Measurements from ENCODE around the gene PTDSS2.
"Not testable (repeated sequence)": the region's sequence is repeated elsewhere in the genome, so short reads cannot be mapped to it uniquely, and the experiment has no call there.

Gene PTDSS2

GRCh38 chr11:433641-434040 is 16.4 kb upstream of the PTDSS2 start:
- DNase-seq (ENCODE audit: extremely low read depth, insufficient read length): no peak
- no peaks in the 10 kb centered on the region for H3K27me3 ChIP-seq (replicated peaks; ENCODE audit: control insufficient read depth, insufficient read depth, low read length)
- H3K4me3 ChIP-seq (replicated peaks; ENCODE audit: low read depth, low read length): no peak overlapping the region
- no peak for TF ChIP-seq CTCF (IDR thresholded peaks at IDR 0.05; ENCODE audit: insufficient read depth, low read length, poor library complexity, severe bottlenecking)
- H3K36me3 ChIP-seq (ENCODE audit: control insufficient read depth, insufficient read depth, low read length): no peaks in the 10 kb centered on the region; the same call in 1 of the 2 replicates

- Histone ChIP-seq H3K36me3 (ENCODE audit: control insufficient read depth, insufficient read depth, low read length) (no peaks in the 10 kb centered on the region; the same call in 1 of the 2 replicates), H3K4me3 (replicated peaks; ENCODE audit: low read depth, low read length) (no peak overlapping the region), H3K27me3 (replicated peaks; ENCODE audit: control insufficient read depth, insufficient read depth, low read length) (no peaks in the 10 kb centered on the region)
- TF ChIP-seq CTCF (IDR thresholded peaks at IDR 0.05; ENCODE audit: insufficient read depth, low read length, poor library complexity, severe bottlenecking): no peak
- DNase-seq (ENCODE audit: extremely low read depth, insufficient read length): no peak
Observed at GRCh38 chr11:434496-434895, 15.6 kb upstream of the PTDSS2 start.

GRCh38 chr11:434999-435740 is 14.9 kb upstream of the PTDSS2 start:
- H3K27me3 ChIP-seq (replicated peaks; ENCODE audit: control insufficient read depth, insufficient read depth, low read length); DNase-seq (ENCODE audit: extremely low read depth, insufficient read length); H3K36me3 ChIP-seq (ENCODE audit: control insufficient read depth, insufficient read depth, low read length); H3K4me3 ChIP-seq (replicated peaks; ENCODE audit: low read depth, low read length): not testable (repeated sequence)

- Histone ChIP-seq H3K4me3 (replicated peaks; ENCODE audit: low read depth, low read length) (no peak overlapping the region), H3K27me3 (replicated peaks; ENCODE audit: control insufficient read depth, insufficient read depth, low read length) (no peaks in the 10 kb centered on the region), H3K36me3 (ENCODE audit: control insufficient read depth, insufficient read depth, low read length) (no peaks in the 10 kb centered on the region)
- DNase-seq (ENCODE audit: extremely low read depth, insufficient read length): no peak
- no peak for TF ChIP-seq CTCF (IDR thresholded peaks at IDR 0.05; ENCODE audit: insufficient read depth, low read length, poor library complexity, severe bottlenecking)
Observed at GRCh38 chr11:437228-437870, 12.7 kb upstream of the PTDSS2 start.

- Histone ChIP-seq H3K4me3 (replicated peaks; ENCODE audit: low read depth, low read length) (no peak overlapping the region), H3K27me3 (replicated peaks; ENCODE audit: control insufficient read depth, insufficient read depth, low read length) (no peaks in the 10 kb centered on the region), H3K36me3 (ENCODE audit: control insufficient read depth, insufficient read depth, low read length) (no peaks in the 10 kb centered on the region)
- DNase-seq (ENCODE audit: extremely low read depth, insufficient read length): no peak
- TF ChIP-seq CTCF (IDR thresholded peaks at IDR 0.05; ENCODE audit: insufficient read depth, low read length, poor library complexity, severe bottlenecking): no peak
Observed at GRCh38 chr11:438101-438844, 11.8 kb upstream of the PTDSS2 start.
